HEK293T (cell line): Measurements from ENCODE around the gene APLN.

ENCODE experiments used
- BHLHE40 ChIP-seq: fragments of 450-650 bp; IDR thresholded peaks from 2 replicates; pipeline ENCODE4 v1.6.1; 2016; ENCODE audit warnings: mild to moderate bottlenecking, moderate library complexity, borderline replicate concordance
- FOXA1 ChIP-seq: fragments of 450-650 bp; IDR thresholded peaks from 2 replicates; pipeline ENCODE4 v1.6.1; 2016; ENCODE audit warnings: mild to moderate bottlenecking
- FOXK2 ChIP-seq: fragments of 450-650 bp; IDR thresholded peaks from 2 replicates; pipeline ENCODE4 v1.6.1; 2016; ENCODE audit warnings: mild to moderate bottlenecking
- FOXM1 ChIP-seq: fragments of 450-650 bp; IDR thresholded peaks from 2 replicates; pipeline ENCODE4 v1.6.1; 2017; ENCODE audit warnings: mild to moderate bottlenecking, borderline replicate concordance
- NFRKB ChIP-seq: fragments of 450-650 bp; IDR thresholded peaks from 2 replicates; pipeline ENCODE4 v1.6.1; 2016; ENCODE audit warnings: mild to moderate bottlenecking, moderate library complexity
- SP1 ChIP-seq: fragments of 450-650 bp; IDR thresholded peaks from 2 replicates; pipeline ENCODE4 v1.6.1; 2017
- SUZ12 ChIP-seq: fragments of 450-650 bp; IDR thresholded peaks from 2 replicates; pipeline ENCODE4 v1.6.1; 2016; ENCODE audit warnings: mild to moderate bottlenecking
- TARDBP ChIP-seq: fragments of 450-650 bp; IDR thresholded peaks from 2 replicates; pipeline ENCODE4 v1.6.1; 2016
- ZNF384 ChIP-seq: fragments of 450-650 bp; IDR thresholded peaks from 2 replicates; pipeline ENCODE4 v1.6.1; 2016

- TF ChIP-seq NFRKB = no peak
- TF ChIP-seq ZNF384 = no peak
- TF ChIP-seq TARDBP = no peak
- TF ChIP-seq SP1 = no peak
- TF ChIP-seq FOXM1 = no peak
- TF ChIP-seq BHLHE40 = no peak
- TF ChIP-seq SUZ12 = no peak
- no peak for TF ChIP-seq FOXK2
- no peak for TF ChIP-seq FOXA1
Observed at GRCh38 chrX:129663171-129663570, 8.4 kb upstream of the APLN start.
